SK-N-SH treated with all-trans-retinoic acid at 6 μM for 48 hours (cell line): ENCODE results near the gene RNF133.

Source experiments
- ESRRG ChIP-seq: fragments of 250-450 bp; sonication (Bioruptor Pico); IDR thresholded peaks from 2 replicates; pipeline ENCODE4 v1.6.1; 2021; ENCODE audit warnings: mild to moderate bottlenecking
- ISL1 ChIP-seq: fragments of 250-450 bp; sonication (Bioruptor Pico); IDR thresholded peaks from 2 replicates; pipeline ENCODE4 v2.1.2; 2022; ENCODE audit warnings: mild to moderate bottlenecking, moderate library complexity
- OSR1 ChIP-seq: fragments of 250-450 bp; sonication (Bioruptor Pico); IDR thresholded peaks from 2 replicates; pipeline ENCODE4 v1.8.0; 2022; ENCODE audit warnings: moderate library complexity, mild to moderate bottlenecking, inconsistent platforms
- RARB ChIP-seq: fragments of 250-450 bp; sonication (Bioruptor Pico); IDR thresholded peaks from 2 replicates; pipeline ENCODE4 v1.8.0; 2021; ENCODE audit warnings: mild to moderate bottlenecking, moderate library complexity
- TCF4 ChIP-seq: fragments of 250-450 bp; sonication (Bioruptor Pico); IDR thresholded peaks from 2 replicates; pipeline ENCODE4 v1.8.0; 2021; ENCODE audit warnings: mild to moderate bottlenecking, moderate library complexity, borderline replicate concordance
- TOX ChIP-seq: fragments of 250-450 bp; sonication (Bioruptor Pico); IDR thresholded peaks from 2 replicates; pipeline ENCODE4 v1.8.0; 2021; ENCODE audit warnings: mild to moderate bottlenecking, moderate library complexity, borderline replicate concordance
- ZC3H10 ChIP-seq: fragments of 250-450 bp; sonication (Bioruptor Pico); IDR thresholded peaks from 2 replicates; pipeline ENCODE4 v1.5.1; 2021; ENCODE audit warnings: mild to moderate bottlenecking, moderate library complexity
- ZNF565 ChIP-seq: fragments of 450-650 bp; formaldehyde crosslinking; conservative IDR thresholded peaks from 2 replicates; pipeline ENCODE4 v1.5.0; 2020; ENCODE audit warnings: low read depth, mild to moderate bottlenecking, moderate library complexity
- ZNF8 ChIP-seq: fragments of 450-650 bp; formaldehyde crosslinking; IDR thresholded peaks from 2 replicates; pipeline ENCODE4 v1.5.0; 2020; ENCODE audit warnings: mild to moderate bottlenecking, moderate library complexity
- TF ChIP-seq, protein P1 (sequence below): fragments of 250-450 bp; sonication (Bioruptor Pico); IDR thresholded peaks from 2 replicates; pipeline ENCODE4 v1.8.0; 2020; ENCODE audit warnings: mild to moderate bottlenecking, moderate library complexity, borderline replicate concordance
- TF ChIP-seq, protein P2 (sequence below): fragments of 250-450 bp; sonication (Bioruptor Pico); IDR thresholded peaks from 2 replicates; pipeline ENCODE4 v1.5.0; 2020; ENCODE audit warnings: mild to moderate bottlenecking, moderate library complexity

DNA sequence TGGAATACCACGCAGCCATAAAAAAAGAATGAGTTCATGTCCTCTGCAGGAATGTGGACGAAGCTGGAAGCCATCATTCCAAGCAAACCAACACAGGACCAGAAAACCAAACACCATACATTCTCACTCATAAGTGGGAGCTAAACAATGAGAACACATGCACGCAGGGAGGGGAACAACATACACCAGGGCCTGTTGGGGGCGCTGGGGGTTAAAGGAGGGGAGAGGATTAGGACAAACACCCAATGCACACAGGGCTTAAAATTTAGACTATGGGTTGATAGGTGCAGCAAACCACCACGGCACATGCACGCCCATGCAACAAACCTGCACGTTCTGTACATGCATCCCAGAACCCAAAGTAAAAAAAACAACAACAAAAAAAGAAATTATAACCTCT is 23.3 kb downstream of the RNF133 start:
- TF ChIP-seq RARB (no peak), ISL1 (CRISPR knock-in tag) (no peak), ZNF565 (CRISPR knock-in tag) (no peak), ZC3H10 (CRISPR knock-in tag) (no peak), TCF4 (CRISPR knock-in tag) (no peak), ZNF8 (no peak), TOX (CRISPR knock-in tag) (no peak), OSR1 (no peak), ESRRG (no peak)
- TF ChIP-seq, protein P1, sequence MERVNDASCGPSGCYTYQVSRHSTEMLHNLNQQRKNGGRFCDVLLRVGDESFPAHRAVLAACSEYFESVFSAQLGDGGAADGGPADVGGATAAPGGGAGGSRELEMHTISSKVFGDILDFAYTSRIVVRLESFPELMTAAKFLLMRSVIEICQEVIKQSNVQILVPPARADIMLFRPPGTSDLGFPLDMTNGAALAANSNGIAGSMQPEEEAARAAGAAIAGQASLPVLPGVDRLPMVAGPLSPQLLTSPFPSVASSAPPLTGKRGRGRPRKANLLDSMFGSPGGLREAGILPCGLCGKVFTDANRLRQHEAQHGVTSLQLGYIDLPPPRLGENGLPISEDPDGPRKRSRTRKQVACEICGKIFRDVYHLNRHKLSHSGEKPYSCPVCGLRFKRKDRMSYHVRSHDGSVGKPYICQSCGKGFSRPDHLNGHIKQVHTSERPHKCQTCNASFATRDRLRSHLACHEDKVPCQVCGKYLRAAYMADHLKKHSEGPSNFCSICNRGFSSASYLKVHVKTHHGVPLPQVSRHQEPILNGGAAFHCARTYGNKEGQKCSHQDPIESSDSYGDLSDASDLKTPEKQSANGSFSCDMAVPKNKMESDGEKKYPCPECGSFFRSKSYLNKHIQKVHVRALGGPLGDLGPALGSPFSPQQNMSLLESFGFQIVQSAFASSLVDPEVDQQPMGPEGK (CRISPR knock-in tag), result no peak
- TF ChIP-seq, protein P2, sequence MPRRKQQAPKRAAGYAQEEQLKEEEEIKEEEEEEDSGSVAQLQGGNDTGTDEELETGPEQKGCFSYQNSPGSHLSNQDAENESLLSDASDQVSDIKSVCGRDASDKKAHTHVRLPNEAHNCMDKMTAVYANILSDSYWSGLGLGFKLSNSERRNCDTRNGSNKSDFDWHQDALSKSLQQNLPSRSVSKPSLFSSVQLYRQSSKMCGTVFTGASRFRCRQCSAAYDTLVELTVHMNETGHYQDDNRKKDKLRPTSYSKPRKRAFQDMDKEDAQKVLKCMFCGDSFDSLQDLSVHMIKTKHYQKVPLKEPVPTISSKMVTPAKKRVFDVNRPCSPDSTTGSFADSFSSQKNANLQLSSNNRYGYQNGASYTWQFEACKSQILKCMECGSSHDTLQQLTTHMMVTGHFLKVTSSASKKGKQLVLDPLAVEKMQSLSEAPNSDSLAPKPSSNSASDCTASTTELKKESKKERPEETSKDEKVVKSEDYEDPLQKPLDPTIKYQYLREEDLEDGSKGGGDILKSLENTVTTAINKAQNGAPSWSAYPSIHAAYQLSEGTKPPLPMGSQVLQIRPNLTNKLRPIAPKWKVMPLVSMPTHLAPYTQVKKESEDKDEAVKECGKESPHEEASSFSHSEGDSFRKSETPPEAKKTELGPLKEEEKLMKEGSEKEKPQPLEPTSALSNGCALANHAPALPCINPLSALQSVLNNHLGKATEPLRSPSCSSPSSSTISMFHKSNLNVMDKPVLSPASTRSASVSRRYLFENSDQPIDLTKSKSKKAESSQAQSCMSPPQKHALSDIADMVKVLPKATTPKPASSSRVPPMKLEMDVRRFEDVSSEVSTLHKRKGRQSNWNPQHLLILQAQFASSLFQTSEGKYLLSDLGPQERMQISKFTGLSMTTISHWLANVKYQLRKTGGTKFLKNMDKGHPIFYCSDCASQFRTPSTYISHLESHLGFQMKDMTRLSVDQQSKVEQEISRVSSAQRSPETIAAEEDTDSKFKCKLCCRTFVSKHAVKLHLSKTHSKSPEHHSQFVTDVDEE (CRISPR knock-in tag), result no peak
